Sigmoid colon (tissue), 3 donors: ENCODE measurements around the gene MAPK8IP2.

Experiments
- CTCF ChIP-seq, 4 experiments: fragments of 450-650 bp in 3 of 4; fragments of 200-600 bp in 1 of 4; IDR thresholded peaks; one replicate each; pipeline ENCODE4 v1.5.1; 2016 to 2019; ENCODE audit warnings: antibody characterized with exemption in 4 of 4, mild to moderate bottlenecking in 3 of 4, moderate library complexity in 2 of 4
- POLR2A ChIP-seq, 2 donors: fragments of 450-650 bp; IDR thresholded peaks; one replicate each; pipeline ENCODE4 v1.6.1; 2016; ENCODE audit warnings: antibody characterized with exemption in 2 of 2, mild to moderate bottlenecking in 2 of 2, moderate library complexity in 2 of 2

GRCh38 chr22:50569041-50569459 lies 31.5 kb upstream of the MAPK8IP2 start:
- TF ChIP-seq CTCF (IDR thresholded peaks at IDR 0.05) (no peak), POLR2A (IDR thresholded peaks at IDR 0.05) (no peak)
